Lower lobe of right lung (tissue), 2 donors: ENCODE data around the gene NRXN3. TPM values are rescaled to one million over a fixed set of nuclear protein-coding genes. Genes with fewer than 3 reads are reported as not detected.

Source experiments
- ATAC-seq, 2 donors: fragments of 200-7000 bp; cut with Tn5 transposase; one replicate each; pipeline ENCODE4 v1.9.1; 2020 to 2022; ENCODE audit warnings: mild to moderate bottlenecking in 2 of 2, moderate library complexity in 2 of 2
- DNase-seq: peaks from one replicate; pipeline ENCODE4 v3.0.0-alpha.2; 2020
- H3K27ac ChIP-seq: fragments of 200-600 bp; one replicate; pipeline ENCODE4 v1.8.0; 2022
- H3K27me3 ChIP-seq: fragments of 200-600 bp; one replicate; pipeline ENCODE4 v1.8.0; 2022; ENCODE audit warnings: low read depth
- H3K36me3 ChIP-seq: fragments of 200-600 bp; one replicate; pipeline ENCODE4 v1.8.0; 2022; ENCODE audit warnings: mild to moderate bottlenecking
- H3K4me1 ChIP-seq: fragments of 200-600 bp; one replicate; pipeline ENCODE4 v1.8.0; 2022
- H3K4me3 ChIP-seq: fragments of 200-600 bp; one replicate; pipeline ENCODE4 v1.8.0; 2022; ENCODE audit warnings: mild to moderate bottlenecking
- H3K9me3 ChIP-seq: fragments of 200-600 bp; one replicate; pipeline ENCODE4 v1.8.0; 2022
- intact Hi-C: fragments of 100-400 bp; cut with DNase I; formaldehyde crosslinking; loops from one replicate; pipeline ENCODE4 v1.11.0; 2022
- total RNA-seq: library from RNA; stranded (reverse); fragmentation: NEBNext Ultra II Directional; extraction: Animal tissue kit (Norgen Biotek cat#: 25700); gene quantifications from one replicate; pipeline ENCODE4 v1.2.1, GENCODE V29; 2021
- TF ChIP-seq, protein P1 (sequence below): fragments of 200-600 bp; IDR thresholded peaks from one replicate; pipeline ENCODE4 v1.8.0; 2022; ENCODE audit warnings: antibody characterized with exemption, mild to moderate bottlenecking
- donor health status: DM: no; HTN: yes; CAD: no; lungs with severe emphysema.

NRXN3 gene
- total RNA-seq, 1 donor from 2014 or later = 9.0 TPM

DNA sequence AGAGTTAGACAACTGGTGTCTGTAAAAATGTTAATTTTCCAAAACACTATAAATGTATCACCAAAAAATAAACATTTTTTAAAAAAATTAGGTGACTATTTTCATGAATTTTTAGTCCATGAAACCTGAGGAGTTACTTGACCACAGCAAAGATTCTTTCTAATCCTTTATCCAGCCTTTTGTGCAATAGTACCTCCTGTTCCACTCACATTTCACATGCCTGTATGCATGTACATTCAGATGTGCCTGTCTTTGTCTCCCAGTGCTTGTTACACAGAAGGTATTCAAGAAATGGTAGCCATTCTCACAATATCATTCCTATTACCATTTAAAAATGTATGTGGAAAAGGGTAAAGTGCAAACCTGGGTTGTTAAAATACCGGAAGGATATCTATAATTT lies 1184.2 kb downstream of the NRXN3 start:
- Histone ChIP-seq H3K4me1 (no peaks in the 10 kb centered on the region), H3K4me3 (no peak overlapping the region), H3K27me3 (no peaks in the 10 kb centered on the region), H3K9me3 (no peaks in the 10 kb centered on the region), H3K36me3 (no peaks in the 10 kb centered on the region), H3K27ac (no peak overlapping the region)
- no peak for ATAC-seq
- DNase-seq = no peak
- TF ChIP-seq, protein P1, sequence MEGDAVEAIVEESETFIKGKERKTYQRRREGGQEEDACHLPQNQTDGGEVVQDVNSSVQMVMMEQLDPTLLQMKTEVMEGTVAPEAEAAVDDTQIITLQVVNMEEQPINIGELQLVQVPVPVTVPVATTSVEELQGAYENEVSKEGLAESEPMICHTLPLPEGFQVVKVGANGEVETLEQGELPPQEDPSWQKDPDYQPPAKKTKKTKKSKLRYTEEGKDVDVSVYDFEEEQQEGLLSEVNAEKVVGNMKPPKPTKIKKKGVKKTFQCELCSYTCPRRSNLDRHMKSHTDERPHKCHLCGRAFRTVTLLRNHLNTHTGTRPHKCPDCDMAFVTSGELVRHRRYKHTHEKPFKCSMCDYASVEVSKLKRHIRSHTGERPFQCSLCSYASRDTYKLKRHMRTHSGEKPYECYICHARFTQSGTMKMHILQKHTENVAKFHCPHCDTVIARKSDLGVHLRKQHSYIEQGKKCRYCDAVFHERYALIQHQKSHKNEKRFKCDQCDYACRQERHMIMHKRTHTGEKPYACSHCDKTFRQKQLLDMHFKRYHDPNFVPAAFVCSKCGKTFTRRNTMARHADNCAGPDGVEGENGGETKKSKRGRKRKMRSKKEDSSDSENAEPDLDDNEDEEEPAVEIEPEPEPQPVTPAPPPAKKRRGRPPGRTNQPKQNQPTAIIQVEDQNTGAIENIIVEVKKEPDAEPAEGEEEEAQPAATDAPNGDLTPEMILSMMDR = no peak
- intact Hi-C loops = no loop called here

DNA sequence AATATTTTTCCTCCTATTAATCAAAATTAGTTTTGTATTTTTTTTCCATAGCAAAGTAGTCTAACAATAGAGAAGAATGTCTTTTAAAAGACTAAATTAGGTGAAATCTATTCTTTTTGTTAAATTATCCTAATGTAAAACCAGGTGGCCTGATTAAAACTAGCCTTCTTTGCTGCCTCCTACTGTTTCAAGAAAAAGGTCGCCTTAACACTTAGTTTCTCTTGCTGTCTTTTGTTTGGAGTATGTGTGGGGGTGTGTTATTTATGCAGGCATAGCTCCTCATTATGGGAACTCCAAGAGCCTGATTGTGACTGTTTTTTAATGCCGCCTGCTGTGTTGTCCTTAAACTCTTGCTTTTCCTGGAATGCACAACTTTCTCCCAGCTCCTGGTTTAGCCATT lies 1185.9 kb downstream of the NRXN3 start:
- intact Hi-C loops = no loop called here
- Histone ChIP-seq H3K9me3 (no peaks in the 10 kb centered on the region), H3K4me1 (no peaks in the 10 kb centered on the region), H3K27ac (no peak overlapping the region), H3K36me3 (no peaks in the 10 kb centered on the region), H3K27me3 (no peaks in the 10 kb centered on the region), H3K4me3 (no peak overlapping the region)
- DNase-seq = no peak
- no peak for ATAC-seq
- TF ChIP-seq, protein P1 = no peak

DNA sequence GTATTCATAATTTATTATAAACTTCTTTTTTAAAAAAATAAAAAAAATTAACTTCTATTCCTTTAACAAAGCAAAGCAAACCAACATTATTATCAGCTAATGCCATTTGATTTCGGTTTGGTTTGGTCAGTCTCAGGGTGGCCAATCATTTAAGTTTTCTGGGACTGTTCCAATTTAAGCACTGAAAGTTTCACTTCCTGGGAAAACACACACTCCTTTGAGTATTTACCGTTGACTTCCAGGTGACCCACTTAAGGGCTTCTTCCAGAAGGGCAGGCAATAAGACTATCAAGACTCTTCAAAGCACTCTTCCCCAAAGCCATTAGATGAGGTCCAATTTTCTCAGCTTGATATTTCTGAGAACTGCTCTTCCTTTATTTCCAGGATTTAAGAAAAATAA lies 1187.1 kb downstream of the NRXN3 start:
- no peak overlapping the region for H3K27ac ChIP-seq
- no peak for DNase-seq
- no peaks in the 10 kb centered on the region for H3K9me3 ChIP-seq
- peak; percentile 29 to 83 for ATAC-seq
- H3K36me3 ChIP-seq = no peaks in the 10 kb centered on the region
- no peaks in the 10 kb centered on the region for H3K27me3 ChIP-seq
- H3K4me1 ChIP-seq = no peaks in the 10 kb centered on the region
- H3K4me3 ChIP-seq = no peak overlapping the region
- intact Hi-C loops = no loop called here
- TF ChIP-seq, protein P1 = no peak

DNA sequence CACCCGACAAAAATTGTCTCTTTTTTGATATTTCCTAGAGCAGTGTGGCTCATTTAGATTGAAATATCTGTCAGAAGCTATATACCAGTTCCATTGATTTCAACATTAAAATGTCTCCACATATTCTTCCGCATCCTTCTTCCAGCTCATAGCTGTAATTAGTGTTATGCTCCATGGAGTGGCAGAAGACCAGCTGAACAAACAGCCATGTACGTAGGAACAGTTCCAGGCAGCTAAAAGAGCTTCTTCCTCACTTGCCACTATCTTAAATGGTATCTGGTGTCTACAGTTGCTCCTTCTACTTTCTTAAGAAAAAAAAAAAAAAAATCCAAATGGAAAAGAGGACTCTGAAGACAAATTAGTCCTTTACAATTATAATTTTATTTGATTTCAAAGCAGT lies 1193.1 kb downstream of the NRXN3 start:
- TF ChIP-seq, protein P1 = no peak
- intact Hi-C loops = no loop called here

DNA sequence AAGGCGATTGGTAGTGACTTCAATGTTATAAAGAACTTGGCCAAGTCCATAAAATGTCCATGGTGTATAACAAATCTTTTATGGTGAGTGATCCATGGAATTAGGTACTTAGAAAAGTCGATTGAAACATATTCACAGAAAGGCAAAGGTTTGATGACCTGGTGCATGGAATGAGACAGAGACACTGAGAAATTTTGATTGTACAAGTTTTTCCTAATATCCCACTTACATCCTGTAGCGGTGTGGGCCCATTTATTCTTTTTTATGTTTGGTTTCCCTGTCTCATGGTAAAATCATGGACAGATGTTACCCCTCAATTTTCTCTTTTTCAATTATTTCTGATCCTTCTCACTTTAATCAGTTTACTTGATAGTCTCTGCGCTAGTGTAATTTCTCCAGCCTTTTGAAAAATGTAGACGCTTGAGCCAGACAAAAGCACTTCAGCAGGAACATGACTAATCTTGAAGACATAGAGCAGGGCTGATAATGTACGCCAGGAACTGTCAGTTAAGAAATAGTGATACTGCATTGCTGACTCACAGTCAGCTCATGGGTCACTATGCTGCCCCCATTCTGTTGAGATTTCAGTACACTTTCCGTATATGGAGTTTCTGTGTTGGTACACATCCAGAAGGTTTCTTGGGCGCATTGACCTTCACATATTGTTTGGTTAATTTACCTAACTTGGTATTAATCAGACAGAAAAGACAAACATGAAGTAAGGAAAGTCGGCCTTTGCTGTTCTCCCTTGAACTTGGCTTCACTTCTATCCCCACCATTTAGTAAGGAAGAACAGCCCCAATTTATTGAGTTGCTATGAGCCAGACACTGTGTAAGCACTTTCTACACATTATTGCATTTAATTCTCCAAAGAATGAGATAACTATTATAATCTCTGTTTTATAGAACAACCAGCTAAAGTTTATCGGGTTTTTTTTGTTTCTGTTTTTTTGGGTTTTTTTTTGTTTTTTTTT lies 1199.5 kb downstream of the NRXN3 start:
- intact Hi-C loops = no loop called here
- Histone ChIP-seq H3K4me3 (no peak overlapping the region), H3K9me3 (no peaks in the 10 kb centered on the region), H3K27me3 (no peaks in the 10 kb centered on the region), H3K27ac (no peak overlapping the region), H3K4me1 (no peaks in the 10 kb centered on the region), H3K36me3 (no peaks in the 10 kb centered on the region)
- peak; percentile 47 to 54 for ATAC-seq
- DNase-seq = no peak
- TF ChIP-seq, protein P1 = no peak

More for the DNA sequence above, 1193.1 kb downstream of the NRXN3 start:
- no peaks in the 10 kb centered on the region for H3K27me3 ChIP-seq
- no peaks in the 10 kb centered on the region for H3K36me3 ChIP-seq
- no peaks in the 10 kb centered on the region for H3K9me3 ChIP-seq
- ATAC-seq = no peak
- H3K27ac ChIP-seq = no peak overlapping the region
- no peak overlapping the region for H3K4me3 ChIP-seq
- DNase-seq = no peak
- no peaks in the 10 kb centered on the region for H3K4me1 ChIP-seq
